GM23338 (cell line): ENCODE results near the gene USP36. TPM values are rescaled to one million over a fixed set of nuclear protein-coding genes. Genes with fewer than 3 reads are reported as not detected.

Source experiments
- ATAC-seq: fragments of 200-7000 bp; cut with Tn5 transposase; 3 replicates; pipeline ENCODE4 v1.9.1; 2020
- DNase-seq: peaks from one replicate; pipeline ENCODE4 v3.0.0-alpha.2; 2015; ENCODE audit warnings: low spot score
- H2AFZ ChIP-seq: fragments of 200-600 bp; sonication (generic); 2 replicates; pipeline ENCODE4 v1.8.0; 2016; ENCODE audit warnings: antibody characterized with exemption, mild to moderate bottlenecking, moderate library complexity
- H3F3A ChIP-seq: fragments of 200-600 bp; sonication (generic); replicated peaks from 2 replicates; pipeline ENCODE4 v1.8.0; 2017; ENCODE audit warnings: antibody characterized with exemption, mixed run types, low read depth
- H3K27ac ChIP-seq: fragments of 200-600 bp; sonication (generic); 2 replicates; pipeline ENCODE4 v1.6.1; 2016; ENCODE audit warnings: low read depth
- H3K27me3 ChIP-seq: fragments of 200-600 bp; sonication (generic); 2 replicates; pipeline ENCODE4 v1.8.0; 2016; ENCODE audit warnings: mild to moderate bottlenecking, mixed run types, moderate library complexity; ENCODE audit not compliant: insufficient read depth
- H3K36me3 ChIP-seq: fragments of 200-600 bp; sonication (generic); 2 replicates; pipeline ENCODE4 v1.8.0; 2016; ENCODE audit warnings: mild to moderate bottlenecking; ENCODE audit not compliant: insufficient read depth
- H3K4me1 ChIP-seq: fragments of 200-600 bp; sonication (generic); 2 replicates; pipeline ENCODE4 v1.8.0; 2016; ENCODE audit warnings: mild to moderate bottlenecking, moderate library complexity; ENCODE audit not compliant: insufficient read depth
- H3K4me2 ChIP-seq: fragments of 200-600 bp; sonication (generic); 2 replicates; pipeline ENCODE4 v1.7.1; 2017; ENCODE audit warnings: mixed run types
- H3K4me3 ChIP-seq: fragments of 200-600 bp; sonication (generic); 2 replicates; pipeline ENCODE4 v1.6.1; 2016; ENCODE audit warnings: mixed run types
- H3K79me2 ChIP-seq: fragments of 200-600 bp; sonication (generic); replicated peaks from 2 replicates; pipeline ENCODE4 v1.8.0; 2017; ENCODE audit warnings: mild to moderate bottlenecking; ENCODE audit not compliant: insufficient read depth
- H3K9me2 ChIP-seq: fragments of 200-600 bp; sonication (generic); 2 replicates; pipeline ENCODE4 v1.8.0; 2017; ENCODE audit not compliant: insufficient read depth
- H4K20me1 ChIP-seq: fragments of 200-600 bp; sonication (generic); replicated peaks from 2 replicates; pipeline ENCODE4 v1.8.0; 2017; ENCODE audit warnings: mild to moderate bottlenecking; ENCODE audit not compliant: insufficient read depth
- H3K27ac Mint-ChIP-seq: 2 replicates; pipeline ENCODE4 v1.8.0; 2020; ENCODE audit warnings: inconsistent platforms, mild to moderate bottlenecking, moderate library complexity, mixed read lengths
- H3K27me3 Mint-ChIP-seq: 3 replicates; pipeline ENCODE4 v1.8.0; 2022; ENCODE audit warnings: low read depth, mild to moderate bottlenecking, moderate library complexity, mixed read lengths, inconsistent platforms; ENCODE audit not compliant: insufficient read depth, poor library complexity
- H3K36me3 Mint-ChIP-seq: 3 replicates; pipeline ENCODE4 v1.8.0; 2021; ENCODE audit warnings: low read depth, mild to moderate bottlenecking, inconsistent platforms, moderate library complexity, mixed read lengths
- H3K4me1 Mint-ChIP-seq: 3 replicates; pipeline ENCODE4 v1.8.0; 2020; ENCODE audit warnings: mild to moderate bottlenecking, inconsistent platforms, mixed read lengths
- H3K4me3 Mint-ChIP-seq: 3 replicates; pipeline ENCODE4 v1.8.0; 2021; ENCODE audit warnings: moderate library complexity, mild to moderate bottlenecking, inconsistent platforms, mixed read lengths
- H3K9me3 Mint-ChIP-seq: 3 replicates; pipeline ENCODE4 v1.8.0; 2020; ENCODE audit warnings: moderate library complexity, mild to moderate bottlenecking, inconsistent platforms, mixed read lengths
- CTCF ChIP-seq, 2 experiments: fragments of 200-600 bp in 1 of 2; sonication (generic) in 1 of 2; conservative IDR thresholded peaks; 2 replicates each; pipeline versions ENCODE4 v1.5.1 to v1.6.1; 2016 to 2017; ENCODE audit warnings: antibody characterized with exemption in 2 of 2, low read depth in 2 of 2, mild to moderate bottlenecking in 2 of 2, moderate library complexity in 1 of 2
- ETS1 ChIP-seq: IDR thresholded peaks from 2 replicates; pipeline ENCODE4 v1.6.1; 2016; ENCODE audit warnings: antibody characterized with exemption
- EZH2 ChIP-seq: fragments of 200-600 bp; sonication (generic); IDR thresholded peaks from one replicate; pipeline ENCODE4 v1.8.0; 2017; ENCODE audit warnings: antibody characterized with exemption, mild to moderate bottlenecking, low read depth; ENCODE audit not compliant: unreplicated experiment
- JUNB ChIP-seq: IDR thresholded peaks from one replicate; pipeline ENCODE4 v1.6.1; 2016; ENCODE audit warnings: antibody characterized with exemption; ENCODE audit not compliant: unreplicated experiment
- NANOG ChIP-seq: IDR thresholded peaks from 2 replicates; pipeline ENCODE4 v1.6.1; 2016; ENCODE audit warnings: antibody characterized with exemption, borderline replicate concordance
- POLR2AphosphoS5 ChIP-seq: IDR thresholded peaks from 2 replicates; pipeline ENCODE4 v1.6.1; 2016; ENCODE audit warnings: antibody characterized with exemption, low read depth
- REST ChIP-seq: IDR thresholded peaks from one replicate; pipeline ENCODE4 v1.6.1; 2018; ENCODE audit warnings: antibody characterized with exemption; ENCODE audit not compliant: unreplicated experiment
- ZNF114 ChIP-seq: fragments of 250-450 bp; sonication (Bioruptor Pico); IDR thresholded peaks from 2 replicates; pipeline ENCODE4 v1.5.0; 2020; ENCODE audit warnings: mild to moderate bottlenecking, moderate library complexity
- ZNF331 ChIP-seq: fragments of 250-450 bp; sonication (Bioruptor Pico); IDR thresholded peaks from 2 replicates; pipeline ENCODE4 v1.5.0; 2020; ENCODE audit warnings: low read depth, mild to moderate bottlenecking, moderate library complexity
- polyA plus RNA-seq: library from polyadenylated mRNA; unstranded; fragments of >200 nt; fragmentation: Nextera tagmentation; extraction: Ambion mirVana; gene quantifications from 2 replicates; pipeline ENCODE4 v1.2.1, GENCODE V29; 2016
- total RNA-seq: library from RNA; depleted of rRNA; stranded (reverse); fragments of >200 nt; shearing (Covaris generic); gene quantifications from 2 replicates; pipeline ENCODE4 v1.2.3, GENCODE V29; 2014

USP36 gene
- total and polyA plus RNA-seq, 2 experiments from 2014 or later: 36.2 to 55.5 TPM

- Histone ChIP-seq H3F3A (peaks cover 7% of the 10 kb centered on the region; the same call in 1 of the 2 replicates), H3K4me2 (no peak overlapping the region), H4K20me1 (0 out of 2 replicates have a peak, but pooled peaks cover 7% of the 10 kb centered on the region), H3K27ac (no peak overlapping the region), H3K9me2 (no peaks in the 10 kb centered on the region), H3K27me3 (peaks cover 6% of the 10 kb centered on the region), H3K4me3 (no peak overlapping the region), H3K36me3 (no peaks in the 10 kb centered on the region), H3K4me1 (peaks cover 9% of the 10 kb centered on the region), H3K79me2 (0 out of 2 replicates have a peak, but pooled peaks cover 13% of the 10 kb centered on the region), H2AFZ (no peak overlapping the region)
- no peak for DNase-seq
- no peak for TF ChIP-seq NANOG
- H3K4me3 Mint-ChIP-seq: no peak overlapping the region
- ATAC-seq: no peak
- H3K4me1 Mint-ChIP-seq: peaks cover 12% of the 10 kb centered on the region
- H3K27ac Mint-ChIP-seq: no peak overlapping the region
- H3K9me3 Mint-ChIP-seq: no peaks in the 10 kb centered on the region
- peaks cover 5% of the 10 kb centered on the region; the same call in 2 of the 3 replicates for H3K36me3 Mint-ChIP-seq
- H3K27me3 Mint-ChIP-seq: peaks cover 11% of the 10 kb centered on the region
Observed at GRCh38 chr17:78784352-78784751, 56.3 kb downstream of the USP36 start.

- Histone ChIP-seq H2AFZ (no peak overlapping the region), H3K9me2 (no peaks in the 10 kb centered on the region), H3K4me1 (peaks cover 9% of the 10 kb centered on the region), H3K36me3 (no peaks in the 10 kb centered on the region), H4K20me1 (0 out of 2 replicates have a peak, but pooled peaks cover 7% of the 10 kb centered on the region), H3K79me2 (0 out of 2 replicates have a peak, but pooled peaks cover 17% of the 10 kb centered on the region), H3K4me2 (no peak overlapping the region), H3K27me3 (peaks cover 6% of the 10 kb centered on the region), H3K27ac (no peak overlapping the region), H3K4me3 (no peak overlapping the region), H3F3A (peaks cover 7% of the 10 kb centered on the region; the same call in 1 of the 2 replicates)
- H3K27ac Mint-ChIP-seq: peak overlapping the region; percentile 74; the same call in 1 of the 2 replicates
- H3K4me1 Mint-ChIP-seq: peaks cover 12% of the 10 kb centered on the region
- H3K9me3 Mint-ChIP-seq: no peaks in the 10 kb centered on the region
- H3K36me3 Mint-ChIP-seq: peaks cover 5% of the 10 kb centered on the region; the same call in 2 of the 3 replicates
- no peak for DNase-seq
- peaks cover 11% of the 10 kb centered on the region for H3K27me3 Mint-ChIP-seq
- no peak overlapping the region; the same call in 2 of the 3 replicates for H3K4me3 Mint-ChIP-seq
- no peak for ATAC-seq
- TF ChIP-seq REST (no peak), ETS1 (no peak), POLR2AphosphoS5 (no peak), CTCF (conservative IDR thresholded peaks at IDR 0.05; ENCODE audit: low read depth in 2 of 2) (no peak), JUNB (no peak), NANOG (no peak), ZNF331 (CRISPR knock-in tag) (no peak), ZNF114 (no peak), EZH2 (no peak)
Observed at GRCh38 chr17:78783711-78784324, 56.8 kb downstream of the USP36 start.
